Fibroblast of lung (primary cell): ENCODE data around the gene ROR2. TPM values are rescaled to one million over a fixed set of nuclear protein-coding genes. Genes with fewer than 3 reads are reported as not detected.

ENCODE experiments used
- DNase-seq, 2 donors: peaks; one replicate each; pipeline versions ENCODE4 v3.0.0 to v3.0.0-alpha.2; 2010; ENCODE audit warnings: low read depth in 2 of 2
- H2AFZ ChIP-seq: 2 replicates; pipeline ENCODE4 v1.5.1; 2012; ENCODE audit warnings: low read length, control low read depth, inconsistent platforms
- H3K27ac ChIP-seq: 2 replicates; pipeline ENCODE4 v1.5.1; 2011; ENCODE audit warnings: low read length, control low read depth; ENCODE audit not compliant: insufficient read depth
- H3K27me3 ChIP-seq: 2 replicates; pipeline ENCODE4 v1.5.1; 2011; ENCODE audit warnings: mild to moderate bottlenecking, low read length; ENCODE audit not compliant: control insufficient read depth, insufficient read depth
- H3K36me3 ChIP-seq: 2 replicates; pipeline ENCODE4 v1.5.1; 2011; ENCODE audit warnings: low read length; ENCODE audit not compliant: control insufficient read depth, insufficient read depth
- H3K4me1 ChIP-seq: 2 replicates; pipeline ENCODE4 v1.5.1; 2011; ENCODE audit warnings: low read length; ENCODE audit not compliant: control insufficient read depth, insufficient read depth; ENCODE audit errors: extremely low read depth
- H3K4me2 ChIP-seq: 2 replicates; pipeline ENCODE4 v1.5.1; 2011; ENCODE audit warnings: low read length, control low read depth; ENCODE audit not compliant: insufficient read depth; ENCODE audit errors: extremely low read depth
- H3K4me3 ChIP-seq, 4 experiments: fragments of 200-600 bp in 1 of 4; sonication (generic) in 1 of 4; replicated peaks in 1 of 4; 2 replicates each; pipeline ENCODE4 v1.5.1; 2011 to 2016; ENCODE audit warnings: low read length in 4 of 4, low read depth in 3 of 4, mild to moderate bottlenecking in 3 of 4, control low read depth in 2 of 4, inconsistent platforms in 1 of 4, mixed read lengths in 1 of 4; ENCODE audit not compliant: insufficient read depth in 1 of 4; ENCODE audit errors: control extremely low read depth in 1 of 4
- H3K79me2 ChIP-seq: 2 replicates; pipeline ENCODE4 v1.5.1; 2012; ENCODE audit warnings: mild to moderate bottlenecking, low read length, inconsistent platforms; ENCODE audit not compliant: control insufficient read depth, insufficient read depth
- H3K9ac ChIP-seq: 2 replicates; pipeline ENCODE4 v1.5.1; 2011; ENCODE audit warnings: mild to moderate bottlenecking, low read length, control low read depth; ENCODE audit not compliant: insufficient read depth
- H3K9me3 ChIP-seq: 2 replicates; pipeline ENCODE4 v1.5.1; 2012; ENCODE audit warnings: low read depth, low read length; ENCODE audit not compliant: control insufficient read depth, insufficient read depth
- H4K20me1 ChIP-seq: 2 replicates; pipeline ENCODE4 v1.5.1; 2011; ENCODE audit warnings: low read length; ENCODE audit not compliant: control insufficient read depth, insufficient read depth; ENCODE audit errors: extremely low read depth
- EZH2 ChIP-seq: IDR thresholded peaks from 2 replicates; pipeline ENCODE4 v1.5.1; 2012; ENCODE audit warnings: low read length, control low read depth, mild to moderate bottlenecking; ENCODE audit errors: missing control alignments
- polyA plus RNA-seq, 2 donors: library from polyadenylated mRNA; depleted of rRNA in 1 of 2; stranded (reverse) in 1 of 2; unstranded in 1 of 2; fragments of >200 nt; gene quantifications; 2 replicates each; pipeline ENCODE4 v1.2.1, GENCODE V29; 2011 to 2012; ENCODE audit warnings: missing spikeins in 1 of 2
- total RNA-seq: library from RNA; depleted of rRNA; stranded (reverse); fragments of >200 nt; gene quantifications from 2 replicates; pipeline ENCODE4 v1.2.1, GENCODE V29; 2014
- TF ChIP-seq, protein P1 (sequence below), 2 donors: IDR thresholded peaks in 1 of 2; conservative IDR thresholded peaks in 1 of 2; 1 replicate in 1 of 2; 2 replicates in 1 of 2; pipeline ENCODE4 v1.5.1; 2011 to 2012; ENCODE audit warnings: low read length in 2 of 2, control low read depth in 1 of 2, inconsistent platforms in 1 of 2, low read depth in 1 of 2, mild to moderate bottlenecking in 1 of 2

ROR2 gene
- total and polyA plus RNA-seq, 2 donors (not counting 1 experiment from before 2014, with no cell fraction given), result 2.3 to 27.9 TPM

DNA sequence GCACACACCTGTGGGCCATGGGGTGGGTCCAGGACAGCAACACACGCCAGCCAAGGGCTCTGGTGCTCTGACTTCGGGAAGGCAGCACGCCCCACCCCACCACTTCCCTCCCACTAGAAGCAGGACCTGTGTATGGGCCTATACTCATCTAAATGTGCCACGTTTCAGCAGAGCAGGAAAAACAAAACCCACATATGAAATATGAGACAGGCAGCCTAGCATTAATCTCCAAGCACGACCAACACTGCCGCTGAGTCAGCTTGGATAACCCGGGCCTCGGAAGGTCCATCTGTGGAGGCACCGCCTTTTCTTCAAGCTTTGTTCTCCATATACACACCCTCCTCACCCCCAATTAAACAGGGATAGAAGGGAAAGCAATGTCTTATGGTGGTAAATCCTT, 203.1 kb downstream of the ROR2 start:
- no peak overlapping the region for H3K9ac ChIP-seq
- no peak overlapping the region for H2AFZ ChIP-seq
- no peaks in the 10 kb centered on the region for H3K79me2 ChIP-seq
- no peaks in the 10 kb centered on the region for H3K27me3 ChIP-seq
- no peak overlapping the region for H3K27ac ChIP-seq
- no peak overlapping the region for H3K4me3 ChIP-seq
- H3K36me3 ChIP-seq, result no peaks in the 10 kb centered on the region
- H3K4me1 ChIP-seq, result no peaks in the 10 kb centered on the region
- DNase-seq, result peak; percentile 66 to 85
- no peaks in the 10 kb centered on the region for H4K20me1 ChIP-seq
- no peaks in the 10 kb centered on the region for H3K9me3 ChIP-seq
- H3K4me2 ChIP-seq, result no peak overlapping the region
- TF ChIP-seq, protein P1, sequence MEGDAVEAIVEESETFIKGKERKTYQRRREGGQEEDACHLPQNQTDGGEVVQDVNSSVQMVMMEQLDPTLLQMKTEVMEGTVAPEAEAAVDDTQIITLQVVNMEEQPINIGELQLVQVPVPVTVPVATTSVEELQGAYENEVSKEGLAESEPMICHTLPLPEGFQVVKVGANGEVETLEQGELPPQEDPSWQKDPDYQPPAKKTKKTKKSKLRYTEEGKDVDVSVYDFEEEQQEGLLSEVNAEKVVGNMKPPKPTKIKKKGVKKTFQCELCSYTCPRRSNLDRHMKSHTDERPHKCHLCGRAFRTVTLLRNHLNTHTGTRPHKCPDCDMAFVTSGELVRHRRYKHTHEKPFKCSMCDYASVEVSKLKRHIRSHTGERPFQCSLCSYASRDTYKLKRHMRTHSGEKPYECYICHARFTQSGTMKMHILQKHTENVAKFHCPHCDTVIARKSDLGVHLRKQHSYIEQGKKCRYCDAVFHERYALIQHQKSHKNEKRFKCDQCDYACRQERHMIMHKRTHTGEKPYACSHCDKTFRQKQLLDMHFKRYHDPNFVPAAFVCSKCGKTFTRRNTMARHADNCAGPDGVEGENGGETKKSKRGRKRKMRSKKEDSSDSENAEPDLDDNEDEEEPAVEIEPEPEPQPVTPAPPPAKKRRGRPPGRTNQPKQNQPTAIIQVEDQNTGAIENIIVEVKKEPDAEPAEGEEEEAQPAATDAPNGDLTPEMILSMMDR (conservative IDR thresholded peaks at IDR 0.05 in 1 of 2, IDR thresholded peaks at IDR 0.05 in 1 of 2; ENCODE audit: low read depth in 1 of 2, low read length in 2 of 2), result no peak
- TF ChIP-seq EZH2, result no peak

DNA sequence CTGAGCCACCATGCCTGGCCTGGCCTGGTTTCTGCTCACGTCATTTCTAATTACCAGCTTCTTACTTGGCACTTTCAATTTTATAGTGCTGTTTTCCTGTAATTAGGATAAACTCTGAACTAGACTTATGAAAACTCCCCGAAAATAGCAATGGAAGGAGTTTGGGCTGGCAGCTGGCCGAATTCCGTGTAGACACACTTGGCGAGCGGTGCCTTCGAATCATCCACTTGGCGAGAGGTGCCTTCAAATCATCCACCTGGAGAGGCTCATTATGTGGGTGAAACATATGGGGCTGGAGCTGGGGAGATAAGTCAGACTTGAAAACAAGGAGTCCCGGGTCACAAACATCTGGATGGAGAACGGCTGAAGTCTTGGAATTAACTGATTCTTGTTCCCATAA, 203.7 kb downstream of the ROR2 start:
- H3K36me3 ChIP-seq, result no peaks in the 10 kb centered on the region
- H3K4me2 ChIP-seq, result no peak overlapping the region
- H3K4me1 ChIP-seq, result no peaks in the 10 kb centered on the region
- H4K20me1 ChIP-seq, result no peaks in the 10 kb centered on the region
- no peak overlapping the region for H3K27ac ChIP-seq
- H3K9ac ChIP-seq, result no peak overlapping the region
- H3K4me3 ChIP-seq, result no peak overlapping the region
- H3K9me3 ChIP-seq, result no peaks in the 10 kb centered on the region
- no peak for DNase-seq
- TF ChIP-seq EZH2, result no peak
- TF ChIP-seq, protein P1 (conservative IDR thresholded peaks at IDR 0.05 in 1 of 2, IDR thresholded peaks at IDR 0.05 in 1 of 2; ENCODE audit: low read depth in 1 of 2, low read length in 2 of 2), result no peak
- H2AFZ ChIP-seq, result no peak overlapping the region
- no peaks in the 10 kb centered on the region for H3K79me2 ChIP-seq
- H3K27me3 ChIP-seq, result no peaks in the 10 kb centered on the region

DNA sequence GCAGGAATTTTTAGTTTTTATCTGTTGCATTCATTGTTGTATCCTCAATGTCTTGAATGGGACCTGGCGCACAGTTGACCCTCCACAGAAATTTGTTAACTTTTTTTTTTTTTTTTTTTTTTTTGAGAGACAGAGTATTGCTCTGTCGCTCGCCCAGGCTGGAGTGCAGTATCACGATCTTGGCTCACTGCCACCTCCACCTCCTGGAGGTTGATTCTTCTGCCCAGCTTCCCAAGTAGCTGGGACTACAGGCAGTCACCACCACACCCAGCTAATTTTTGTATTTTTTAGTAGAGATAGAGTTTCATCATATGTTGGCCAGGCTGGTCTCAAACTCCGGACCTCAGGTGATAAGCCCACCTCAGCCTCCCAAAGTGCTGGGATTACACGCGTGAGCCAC, 205.9 kb downstream of the ROR2 start:
- TF ChIP-seq, protein P1 (conservative IDR thresholded peaks at IDR 0.05 in 1 of 2, IDR thresholded peaks at IDR 0.05 in 1 of 2; ENCODE audit: low read depth in 1 of 2, low read length in 2 of 2), result no peak
- no peak for TF ChIP-seq EZH2
- H3K9me3 ChIP-seq, result no peaks in the 10 kb centered on the region
- no peak overlapping the region for H3K4me2 ChIP-seq

More for the DNA sequence above, 205.9 kb downstream of the ROR2 start:
- H3K4me3 ChIP-seq, result no peak overlapping the region
- H4K20me1 ChIP-seq, result no peaks in the 10 kb centered on the region
- no peaks in the 10 kb centered on the region for H3K36me3 ChIP-seq
- no peak for DNase-seq
- no peaks in the 10 kb centered on the region for H3K79me2 ChIP-seq
- H2AFZ ChIP-seq, result no peak overlapping the region
- no peaks in the 10 kb centered on the region for H3K4me1 ChIP-seq
- H3K27me3 ChIP-seq, result no peaks in the 10 kb centered on the region
- H3K9ac ChIP-seq, result no peak overlapping the region
- no peak overlapping the region for H3K27ac ChIP-seq
